SK-N-SH treated with all-trans-retinoic acid at 6 μM for 48 hours (cell line): Measurements from ENCODE around the gene CEMIP.
A peak's percentile ranks its signal among the peaks of the same experiment; 100 is the strongest.

Source experiments
- ATAC-seq: fragments of 200-7000 bp; cut with Tn5 transposase; 3 replicates; pipeline ENCODE4 v1.9.1; 2020; ENCODE audit warnings: mild to moderate bottlenecking, moderate library complexity
- BACH2 ChIP-seq: fragments of 250-450 bp; sonication (Bioruptor Pico); IDR thresholded peaks from 2 replicates; pipeline ENCODE4 v1.9.0; 2021; ENCODE audit warnings: mild to moderate bottlenecking, borderline replicate concordance
- CSDC2 ChIP-seq: fragments of 250-450 bp; sonication (Bioruptor Pico); IDR thresholded peaks from 2 replicates; pipeline ENCODE4 v1.5.0; 2020; ENCODE audit warnings: mild to moderate bottlenecking, moderate library complexity
- ESRRG ChIP-seq: fragments of 250-450 bp; sonication (Bioruptor Pico); IDR thresholded peaks from 2 replicates; pipeline ENCODE4 v1.6.1; 2021; ENCODE audit warnings: mild to moderate bottlenecking
- GLIS3 ChIP-seq: fragments of 250-450 bp; sonication (Bioruptor Pico); IDR thresholded peaks from 2 replicates; pipeline ENCODE4 v1.5.0; 2020; ENCODE audit warnings: mild to moderate bottlenecking, moderate library complexity
- ISL1 ChIP-seq: fragments of 250-450 bp; sonication (Bioruptor Pico); IDR thresholded peaks from 2 replicates; pipeline ENCODE4 v2.1.2; 2022; ENCODE audit warnings: mild to moderate bottlenecking, moderate library complexity
- OSR1 ChIP-seq: fragments of 250-450 bp; sonication (Bioruptor Pico); IDR thresholded peaks from 2 replicates; pipeline ENCODE4 v1.8.0; 2022; ENCODE audit warnings: moderate library complexity, mild to moderate bottlenecking, inconsistent platforms
- POU6F1 ChIP-seq: fragments of 250-450 bp; sonication (Bioruptor Pico); IDR thresholded peaks from 2 replicates; pipeline ENCODE4 v1.8.0; 2021; ENCODE audit warnings: low read depth, mild to moderate bottlenecking, moderate library complexity, borderline replicate concordance
- SNAI2 ChIP-seq: fragments of 250-450 bp; sonication (Bioruptor Pico); IDR thresholded peaks from 2 replicates; pipeline ENCODE4 v1.5.0; 2020; ENCODE audit warnings: mild to moderate bottlenecking, moderate library complexity
- TCF4 ChIP-seq: fragments of 250-450 bp; sonication (Bioruptor Pico); IDR thresholded peaks from 2 replicates; pipeline ENCODE4 v1.8.0; 2021; ENCODE audit warnings: mild to moderate bottlenecking, moderate library complexity, borderline replicate concordance
- TOX ChIP-seq: fragments of 250-450 bp; sonication (Bioruptor Pico); IDR thresholded peaks from 2 replicates; pipeline ENCODE4 v1.8.0; 2021; ENCODE audit warnings: mild to moderate bottlenecking, moderate library complexity, borderline replicate concordance
- ZC3H10 ChIP-seq: fragments of 250-450 bp; sonication (Bioruptor Pico); IDR thresholded peaks from 2 replicates; pipeline ENCODE4 v1.5.1; 2021; ENCODE audit warnings: mild to moderate bottlenecking, moderate library complexity
- ZFP3 ChIP-seq: fragments of 250-450 bp; sonication (Bioruptor Pico); IDR thresholded peaks from 2 replicates; pipeline ENCODE4 v1.5.0; 2020; ENCODE audit warnings: mild to moderate bottlenecking, moderate library complexity
- ZNF565 ChIP-seq: fragments of 450-650 bp; formaldehyde crosslinking; conservative IDR thresholded peaks from 2 replicates; pipeline ENCODE4 v1.5.0; 2020; ENCODE audit warnings: low read depth, mild to moderate bottlenecking, moderate library complexity
- ZNF70 ChIP-seq: fragments of 450-650 bp; formaldehyde crosslinking; IDR thresholded peaks from 2 replicates; pipeline ENCODE4 v1.5.0; 2020; ENCODE audit warnings: mild to moderate bottlenecking, moderate library complexity
- ZNF8 ChIP-seq: fragments of 450-650 bp; formaldehyde crosslinking; IDR thresholded peaks from 2 replicates; pipeline ENCODE4 v1.5.0; 2020; ENCODE audit warnings: mild to moderate bottlenecking, moderate library complexity
- TF ChIP-seq, protein P1 (sequence below): fragments of 250-450 bp; sonication (Bioruptor Pico); IDR thresholded peaks from 2 replicates; pipeline ENCODE4 v1.8.0; 2020; ENCODE audit warnings: mild to moderate bottlenecking, moderate library complexity, borderline replicate concordance
- TF ChIP-seq, protein P2 (sequence below): fragments of 250-450 bp; sonication (Bioruptor Pico); IDR thresholded peaks from 2 replicates; pipeline ENCODE4 v1.5.1; 2021; ENCODE audit warnings: mild to moderate bottlenecking, moderate library complexity
- TF ChIP-seq, protein P3 (sequence below): fragments of 250-450 bp; sonication (Bioruptor Pico); IDR thresholded peaks from 2 replicates; pipeline ENCODE4 v1.5.1; 2020; ENCODE audit warnings: low read depth, mild to moderate bottlenecking, moderate library complexity

Gene CEMIP, protein sequence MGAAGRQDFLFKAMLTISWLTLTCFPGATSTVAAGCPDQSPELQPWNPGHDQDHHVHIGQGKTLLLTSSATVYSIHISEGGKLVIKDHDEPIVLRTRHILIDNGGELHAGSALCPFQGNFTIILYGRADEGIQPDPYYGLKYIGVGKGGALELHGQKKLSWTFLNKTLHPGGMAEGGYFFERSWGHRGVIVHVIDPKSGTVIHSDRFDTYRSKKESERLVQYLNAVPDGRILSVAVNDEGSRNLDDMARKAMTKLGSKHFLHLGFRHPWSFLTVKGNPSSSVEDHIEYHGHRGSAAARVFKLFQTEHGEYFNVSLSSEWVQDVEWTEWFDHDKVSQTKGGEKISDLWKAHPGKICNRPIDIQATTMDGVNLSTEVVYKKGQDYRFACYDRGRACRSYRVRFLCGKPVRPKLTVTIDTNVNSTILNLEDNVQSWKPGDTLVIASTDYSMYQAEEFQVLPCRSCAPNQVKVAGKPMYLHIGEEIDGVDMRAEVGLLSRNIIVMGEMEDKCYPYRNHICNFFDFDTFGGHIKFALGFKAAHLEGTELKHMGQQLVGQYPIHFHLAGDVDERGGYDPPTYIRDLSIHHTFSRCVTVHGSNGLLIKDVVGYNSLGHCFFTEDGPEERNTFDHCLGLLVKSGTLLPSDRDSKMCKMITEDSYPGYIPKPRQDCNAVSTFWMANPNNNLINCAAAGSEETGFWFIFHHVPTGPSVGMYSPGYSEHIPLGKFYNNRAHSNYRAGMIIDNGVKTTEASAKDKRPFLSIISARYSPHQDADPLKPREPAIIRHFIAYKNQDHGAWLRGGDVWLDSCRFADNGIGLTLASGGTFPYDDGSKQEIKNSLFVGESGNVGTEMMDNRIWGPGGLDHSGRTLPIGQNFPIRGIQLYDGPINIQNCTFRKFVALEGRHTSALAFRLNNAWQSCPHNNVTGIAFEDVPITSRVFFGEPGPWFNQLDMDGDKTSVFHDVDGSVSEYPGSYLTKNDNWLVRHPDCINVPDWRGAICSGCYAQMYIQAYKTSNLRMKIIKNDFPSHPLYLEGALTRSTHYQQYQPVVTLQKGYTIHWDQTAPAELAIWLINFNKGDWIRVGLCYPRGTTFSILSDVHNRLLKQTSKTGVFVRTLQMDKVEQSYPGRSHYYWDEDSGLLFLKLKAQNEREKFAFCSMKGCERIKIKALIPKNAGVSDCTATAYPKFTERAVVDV (N-terminal part only)

GRCh38 chr15:80778964-80779657 lies at the start of gene CEMIP:
TSS of gene CEMIP (plus strand) at chr15:80779370. CDS start at chr15:80873880, 94,510 bp downstream.
- no peak for TF ChIP-seq ZNF8 (CRISPR knock-in tag)
- TF ChIP-seq, protein P1, sequence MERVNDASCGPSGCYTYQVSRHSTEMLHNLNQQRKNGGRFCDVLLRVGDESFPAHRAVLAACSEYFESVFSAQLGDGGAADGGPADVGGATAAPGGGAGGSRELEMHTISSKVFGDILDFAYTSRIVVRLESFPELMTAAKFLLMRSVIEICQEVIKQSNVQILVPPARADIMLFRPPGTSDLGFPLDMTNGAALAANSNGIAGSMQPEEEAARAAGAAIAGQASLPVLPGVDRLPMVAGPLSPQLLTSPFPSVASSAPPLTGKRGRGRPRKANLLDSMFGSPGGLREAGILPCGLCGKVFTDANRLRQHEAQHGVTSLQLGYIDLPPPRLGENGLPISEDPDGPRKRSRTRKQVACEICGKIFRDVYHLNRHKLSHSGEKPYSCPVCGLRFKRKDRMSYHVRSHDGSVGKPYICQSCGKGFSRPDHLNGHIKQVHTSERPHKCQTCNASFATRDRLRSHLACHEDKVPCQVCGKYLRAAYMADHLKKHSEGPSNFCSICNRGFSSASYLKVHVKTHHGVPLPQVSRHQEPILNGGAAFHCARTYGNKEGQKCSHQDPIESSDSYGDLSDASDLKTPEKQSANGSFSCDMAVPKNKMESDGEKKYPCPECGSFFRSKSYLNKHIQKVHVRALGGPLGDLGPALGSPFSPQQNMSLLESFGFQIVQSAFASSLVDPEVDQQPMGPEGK: 0 out of 2 replicates have a peak, but pooled peaks have one; percentile 28
- TF ChIP-seq, all 23 proteins: peak for 1
- ATAC-seq: peak; percentile 89

DNA sequence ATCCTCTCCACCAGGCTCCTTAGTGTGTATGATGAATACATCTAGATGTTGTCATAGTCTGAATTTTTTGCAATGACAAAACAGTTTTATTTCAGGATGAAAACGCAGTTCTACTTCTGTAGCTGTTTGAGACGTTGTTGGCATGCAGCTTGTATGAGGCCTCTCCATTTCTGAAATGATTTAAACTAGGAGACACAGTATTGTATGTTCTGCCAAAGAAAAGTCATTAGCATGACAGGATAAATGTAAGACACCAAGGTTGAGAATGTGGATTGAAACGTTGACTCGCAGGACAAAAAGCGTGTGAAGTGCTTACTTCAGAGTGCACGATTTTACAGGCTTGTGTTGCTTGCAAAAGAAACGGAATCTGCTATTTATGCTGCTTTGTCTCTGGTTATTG lies 48.8 kb upstream of the CEMIP start:
- TF ChIP-seq ESRRG (CRISPR knock-in tag): no peak
- no peak for TF ChIP-seq ZFP3 (CRISPR knock-in tag)
- TF ChIP-seq, protein P2, sequence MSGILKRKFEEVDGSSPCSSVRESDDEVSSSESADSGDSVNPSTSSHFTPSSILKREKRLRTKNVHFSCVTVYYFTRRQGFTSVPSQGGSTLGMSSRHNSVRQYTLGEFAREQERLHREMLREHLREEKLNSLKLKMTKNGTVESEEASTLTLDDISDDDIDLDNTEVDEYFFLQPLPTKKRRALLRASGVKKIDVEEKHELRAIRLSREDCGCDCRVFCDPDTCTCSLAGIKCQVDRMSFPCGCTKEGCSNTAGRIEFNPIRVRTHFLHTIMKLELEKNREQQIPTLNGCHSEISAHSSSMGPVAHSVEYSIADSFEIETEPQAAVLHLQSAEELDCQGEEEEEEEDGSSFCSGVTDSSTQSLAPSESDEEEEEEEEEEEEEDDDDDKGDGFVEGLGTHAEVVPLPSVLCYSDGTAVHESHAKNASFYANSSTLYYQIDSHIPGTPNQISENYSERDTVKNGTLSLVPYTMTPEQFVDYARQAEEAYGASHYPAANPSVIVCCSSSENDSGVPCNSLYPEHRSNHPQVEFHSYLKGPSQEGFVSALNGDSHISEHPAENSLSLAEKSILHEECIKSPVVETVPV (CRISPR knock-in tag): no peak

GRCh38 chr15:80730926-80731325 lies 48.2 kb upstream of the CEMIP start:
- ATAC-seq: no peak
- TF ChIP-seq ZNF70 (CRISPR knock-in tag) (no peak), TCF4 (CRISPR knock-in tag) (no peak), BACH2 (CRISPR knock-in tag) (no peak), SNAI2 (no peak), OSR1 (no peak), ZNF565 (CRISPR knock-in tag) (no peak)

More for the DNA sequence above, 48.8 kb upstream of the CEMIP start:
- no peak for ATAC-seq

DNA sequence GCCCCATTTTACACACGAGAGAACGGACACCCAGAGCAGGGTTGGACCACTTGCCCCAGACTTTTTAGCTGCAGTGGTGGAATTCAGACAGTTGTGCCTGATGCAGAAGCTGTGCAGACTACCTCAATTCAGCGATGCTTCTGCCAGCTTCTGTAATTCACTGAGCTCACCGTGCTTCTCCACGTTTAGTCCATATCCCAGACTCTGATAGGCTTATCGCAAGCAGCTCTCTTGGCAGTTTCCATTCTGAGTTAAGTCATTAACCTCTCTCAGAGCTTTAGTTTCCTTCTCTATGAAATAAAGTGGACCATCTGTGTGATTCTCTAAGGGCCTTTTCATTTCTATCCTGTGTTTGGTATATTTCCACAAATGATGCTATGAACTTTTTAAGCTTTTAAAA lies 47.0 kb upstream of the CEMIP start:
- no peak for TF ChIP-seq OSR1
- no peak for TF ChIP-seq CSDC2 (CRISPR knock-in tag)
- TF ChIP-seq ZNF8 (CRISPR knock-in tag): no peak
- no peak for TF ChIP-seq GLIS3 (CRISPR knock-in tag)
- TF ChIP-seq, protein P3, sequence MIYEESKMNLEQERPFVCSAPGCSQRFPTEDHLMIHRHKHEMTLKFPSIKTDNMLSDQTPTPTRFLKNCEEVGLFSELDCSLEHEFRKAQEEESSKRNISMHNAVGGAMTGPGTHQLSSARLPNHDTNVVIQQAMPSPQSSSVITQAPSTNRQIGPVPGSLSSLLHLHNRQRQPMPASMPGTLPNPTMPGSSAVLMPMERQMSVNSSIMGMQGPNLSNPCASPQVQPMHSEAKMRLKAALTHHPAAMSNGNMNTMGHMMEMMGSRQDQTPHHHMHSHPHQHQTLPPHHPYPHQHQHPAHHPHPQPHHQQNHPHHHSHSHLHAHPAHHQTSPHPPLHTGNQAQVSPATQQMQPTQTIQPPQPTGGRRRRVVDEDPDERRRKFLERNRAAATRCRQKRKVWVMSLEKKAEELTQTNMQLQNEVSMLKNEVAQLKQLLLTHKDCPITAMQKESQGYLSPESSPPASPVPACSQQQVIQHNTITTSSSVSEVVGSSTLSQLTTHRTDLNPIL (CRISPR knock-in tag): no peak
- TF ChIP-seq POU6F1 (CRISPR knock-in tag): no peak
- no peak for TF ChIP-seq ZNF70 (CRISPR knock-in tag)
- no peak for TF ChIP-seq BACH2 (CRISPR knock-in tag)
- TF ChIP-seq, protein P1: no peak
- TF ChIP-seq TOX (CRISPR knock-in tag): no peak
- TF ChIP-seq ISL1 (CRISPR knock-in tag): no peak
- TF ChIP-seq, protein P2 (CRISPR knock-in tag): no peak
- TF ChIP-seq ZC3H10 (CRISPR knock-in tag): no peak
- TF ChIP-seq TCF4 (CRISPR knock-in tag): no peak
- ATAC-seq: no peak
